A549 (cell line): ENCODE data around the gene FRYL. TPM values are rescaled to one million over a fixed set of nuclear protein-coding genes. Genes with fewer than 3 reads are reported as not detected.

Source experiments
- ATAC-seq, 2 experiments: fragments of 200-7000 bp in 1 of 2; fragments of >200 bp in 1 of 2; cut with Nextera tagmentation in 1 of 2; cut with Tn5 transposase in 1 of 2; 3 replicates each; pipeline versions ENCODE4 v1.8.0 to v1.9.1; 2018 to 2020; ENCODE audit warnings: mild to moderate bottlenecking in 1 of 2, moderate library complexity in 1 of 2
- CTCF ChIA-PET: fragments of 300-600 bp; sonication (Branson Sonifier 250); formaldehyde crosslinking; extraction: SDS; loops from one replicate; lab custom pipeline; 2021; ENCODE audit warnings: antibody characterized with exemption, inconsistent platforms; lab: Yijun Ruan, JAX
- POLR2A ChIA-PET: fragments of 350-600 bp; formaldehyde crosslinking; extraction: SDS; loops from one replicate; lab custom pipeline; 2021; ENCODE audit warnings: antibody characterized with exemption, inconsistent platforms; lab: Yijun Ruan, JAX
- DNase-seq, 2 experiments: peaks; one replicate each; pipeline versions ENCODE4 v3.0.0 to v3.0.0-alpha.2; 2011 to 2016; ENCODE audit warnings: low read depth in 1 of 2, low spot score in 1 of 2
- FAIRE-seq: peaks from 2 replicates; lab custom pipeline; 2011; peaks lifted over from hg19 to GRCh38; lab: Jason Lieb, UNC
- H3K27ac ChIP-seq, 2 experiments: fragments of >200 bp; sonication (Bioruptor Twin); formaldehyde crosslinking; 3 replicates each; pipeline ENCODE4 v1.5.1; 2016 to 2017
- H3K4me1 ChIP-seq: fragments of >200 bp; sonication (Bioruptor Twin); formaldehyde crosslinking; 3 replicates; pipeline ENCODE4 v1.6.1; 2016
- H3K4me2 ChIP-seq: fragments of >200 bp; sonication (Bioruptor Twin); formaldehyde crosslinking; 3 replicates; pipeline ENCODE4 v1.6.1; 2016
- H3K4me3 ChIP-seq: fragments of >200 bp; sonication (Bioruptor Twin); formaldehyde crosslinking; 3 replicates; pipeline ENCODE4 v1.5.1; 2016
- H3K9me3 ChIP-seq: fragments of >200 bp; sonication (Bioruptor Twin); formaldehyde crosslinking; 3 replicates; pipeline ENCODE4 v1.6.1; 2016
- CHD4 ChIP-seq: fragments of 200-600 bp; sonication (generic); IDR thresholded peaks from 2 replicates; pipeline ENCODE4 v1.6.1; 2016; ENCODE audit warnings: antibody characterized with exemption, mild to moderate bottlenecking, borderline replicate concordance
- CTCF ChIP-seq: fragments of >200 bp; sonication (Bioruptor Twin); formaldehyde crosslinking; IDR thresholded peaks from 3 replicates; pipeline ENCODE4 v1.5.1; 2016
- E2F6 ChIP-seq: IDR thresholded peaks from 2 replicates; pipeline ENCODE4 v1.6.1; 2012; ENCODE audit warnings: low read depth, borderline replicate concordance
- EHMT2 ChIP-seq: fragments of 200-600 bp; sonication (generic); IDR thresholded peaks from 2 replicates; pipeline ENCODE4 v1.6.1; 2016; ENCODE audit warnings: antibody characterized with exemption, low read depth, mild to moderate bottlenecking, moderate library complexity
- EP300 ChIP-seq, 2 experiments: fragments of >200 bp; sonication (Bioruptor Twin); formaldehyde crosslinking; IDR thresholded peaks; 2 replicates in 1 of 2; 3 replicates in 1 of 2; pipeline ENCODE4 v1.6.1; 2016 to 2017
- HES2 ChIP-seq: fragments of >200 bp; sonication (Bioruptor Twin); formaldehyde crosslinking; IDR thresholded peaks from 2 replicates; pipeline ENCODE4 v1.6.1; 2016
- HEYL ChIP-seq: fragments of 250-450 bp; sonication (Bioruptor Pico); IDR thresholded peaks from 2 replicates; pipeline ENCODE4 v1.8.0; 2021; ENCODE audit warnings: mild to moderate bottlenecking, moderate library complexity
- HMGXB4 ChIP-seq: fragments of 250-450 bp; sonication (Bioruptor Pico); IDR thresholded peaks from 2 replicates; pipeline ENCODE4 v1.5.0; 2021; ENCODE audit warnings: mild to moderate bottlenecking, moderate library complexity, borderline replicate concordance
- HOXA7 ChIP-seq: fragments of 250-450 bp; sonication (Bioruptor Pico); IDR thresholded peaks from 2 replicates; pipeline ENCODE4 v1.5.0; 2020; ENCODE audit warnings: mild to moderate bottlenecking, moderate library complexity
- HOXB5 ChIP-seq: fragments of 250-450 bp; sonication (Bioruptor Pico); IDR thresholded peaks from 2 replicates; pipeline ENCODE4 v1.5.0; 2020; ENCODE audit warnings: mild to moderate bottlenecking, moderate library complexity
- KDM1A ChIP-seq: fragments of 200-600 bp; sonication (generic); IDR thresholded peaks from 2 replicates; pipeline ENCODE4 v1.6.1; 2016; ENCODE audit warnings: low read depth, mild to moderate bottlenecking
- KDM5A ChIP-seq: fragments of 200-600 bp; sonication (generic); IDR thresholded peaks from 2 replicates; pipeline ENCODE4 v1.6.1; 2016; ENCODE audit warnings: antibody characterized with exemption, mild to moderate bottlenecking
- MAZ ChIP-seq: fragments of 150-350 bp; IDR thresholded peaks from 2 replicates; pipeline ENCODE4 v1.6.1; 2014; ENCODE audit warnings: antibody characterized with exemption, low read depth, low read length, borderline replicate concordance
- MYC ChIP-seq: IDR thresholded peaks from 2 replicates; pipeline ENCODE4 v1.6.1; 2012; ENCODE audit warnings: mild to moderate bottlenecking, inconsistent platforms, low read length, improper control_type of control experiment, borderline replicate concordance
- POLR2A ChIP-seq: IDR thresholded peaks from 2 replicates; pipeline ENCODE4 v1.6.1; 2012; ENCODE audit warnings: mild to moderate bottlenecking, low read length
- RARB ChIP-seq: fragments of 250-450 bp; sonication (Bioruptor Pico); IDR thresholded peaks from 2 replicates; pipeline ENCODE4 v1.8.0; 2021; ENCODE audit warnings: mild to moderate bottlenecking, moderate library complexity
- RCOR1 ChIP-seq: fragments of 150-350 bp; IDR thresholded peaks from 2 replicates; pipeline ENCODE4 v1.6.1; 2014; ENCODE audit warnings: antibody characterized with exemption, low read length, low read depth
- REST ChIP-seq: fragments of 200-600 bp; sonication (generic); IDR thresholded peaks from 2 replicates; pipeline ENCODE4 v1.6.1; 2016; ENCODE audit warnings: antibody characterized with exemption, mild to moderate bottlenecking, moderate library complexity
- RFX5 ChIP-seq: fragments of 450-650 bp; IDR thresholded peaks from 2 replicates; pipeline ENCODE4 v1.7.1; 2014; ENCODE audit warnings: antibody characterized with exemption, mild to moderate bottlenecking, moderate library complexity
- RNF2 ChIP-seq: fragments of 200-600 bp; sonication (generic); IDR thresholded peaks from 2 replicates; pipeline ENCODE4 v1.6.1; 2016; ENCODE audit warnings: low read depth, mild to moderate bottlenecking, antibody characterized with exemption, moderate library complexity, borderline replicate concordance
- ZSCAN20 ChIP-seq: fragments of 250-450 bp; sonication (Bioruptor Pico); IDR thresholded peaks from 2 replicates; pipeline ENCODE4 v1.8.0; 2022; ENCODE audit warnings: mild to moderate bottlenecking, moderate library complexity
- WGBS: methylation state at CpG from one replicate; pipeline ENCODE4 v1.1.6; 2017; ENCODE audit errors: missing lambda C conversion rate; 5-methylcytosine and 5-hydroxymethylcytosine counted together
- polyA plus RNA-seq, 4 experiments: library from polyadenylated mRNA; depleted of rRNA in 3 of 4; stranded (reverse); fragments of >200 nt; fragmentation: RNase III in 1 of 4; extraction: RNeasy Plus Mini Kit Qiagen cat#74134 plus additional on column Dnase treatment in 1 of 4; gene quantifications; 2 replicates in 3 of 4; 3 replicates in 1 of 4; pipeline ENCODE4 v1.2.3, GENCODE V29; 2011 to 2017

The FRYL gene
- polyA plus RNA-seq, 2 of the 4 experiments (the other 2 are of a cell fraction), result 7.1 to 21.1 TPM

- TF ChIP-seq REST, result no peak
- no peak for TF ChIP-seq POLR2A
- TF ChIP-seq HMGXB4, result no peak
- no peak for TF ChIP-seq EHMT2
- no peak for TF ChIP-seq RARB (CRISPR knock-in tag)
- TF ChIP-seq RFX5, result no peak
Observed at GRCh38 chr4:48596336-48596735, 183.7 kb downstream of the FRYL start (continued).

- no peak for ATAC-seq
- ChIA-PET CTCF (no interaction called here), POLR2A (no interaction called here)
- no peaks in the 10 kb centered on the region for H3K9me3 ChIP-seq
- H3K4me2 ChIP-seq, result no peak overlapping the region
- H3K4me1 ChIP-seq, result no peaks in the 10 kb centered on the region
- no peak for TF ChIP-seq MAZ
- TF ChIP-seq HEYL, result no peak
- no peak for TF ChIP-seq EHMT2
- no peak for TF ChIP-seq KDM1A
- no peak for TF ChIP-seq HOXA7 (CRISPR knock-in tag)
- TF ChIP-seq KDM5A, result no peak
- no peak for TF ChIP-seq MYC
- TF ChIP-seq CTCF, result no peak
- no peak for TF ChIP-seq HOXB5 (CRISPR knock-in tag)
- no peak for TF ChIP-seq REST
- TF ChIP-seq CHD4, result no peak
- TF ChIP-seq ZSCAN20 (CRISPR knock-in tag), result no peak
- no peak for TF ChIP-seq HES2
- no peak for TF ChIP-seq E2F6
- no peak for TF ChIP-seq RCOR1
- no peak for TF ChIP-seq RNF2
- no peak for TF ChIP-seq EP300 (IDR thresholded peaks at IDR 0.05)
- no peak for FAIRE-seq
- 93% methylated on average over 1 of the region's 1 CpG for WGBS
- no peak for DNase-seq
- no peak overlapping the region for H3K27ac ChIP-seq
- H3K4me3 ChIP-seq, result no peak overlapping the region
Observed at GRCh38 chr4:48594180-48594579, 185.9 kb downstream of the FRYL start.
